NCI-H1436 treated with DMSO at 0.1 percent for 48 hours (cell line): Measurements from ENCODE around the gene FBXL13.
"Not testable (repeated sequence)": the region's sequence is repeated elsewhere in the genome, so short reads cannot be mapped to it uniquely, and the experiment has no call there.

Source experiments
- DNase-seq: peaks from one replicate; lab custom pipeline; 2025; lab: John Stamatoyannopoulos, UW

The FBXL13 gene

GRCh38 chr7:103079836-103080235 lies 5.2 kb upstream of the FBXL13 start:
- DNase-seq = no peak

- not testable (repeated sequence) for DNase-seq
These were observed 3.6 kb upstream of the FBXL13 start for GRCh38 chr7:103078226-103078625.

- no peak for DNase-seq
These were observed 2.7 kb upstream of the FBXL13 start for GRCh38 chr7:103077318-103077717.

GRCh38 chr7:103076764-103077163 lies 2.2 kb upstream of the FBXL13 start:
- no peak for DNase-seq

- no peak for DNase-seq
These were observed 832 bp upstream of the FBXL13 start for GRCh38 chr7:103075337-103075918.

GRCh38 chr7:103073989-103074518 lies 542 bp downstream of the FBXL13 start:
- no peak for DNase-seq

- DNase-seq = no peak
These were observed 3.6 kb downstream of the FBXL13 start for GRCh38 chr7:103071000-103071399.

GRCh38 chr7:103068414-103069403 lies 5.9 kb downstream of the FBXL13 start:
- DNase-seq = no peak

- DNase-seq = no peak
These were observed 8.9 kb downstream of the FBXL13 start for GRCh38 chr7:103065667-103066066.

GRCh38 chr7:103063895-103064294 lies 10.7 kb downstream of the FBXL13 start:
- DNase-seq = no peak

GRCh38 chr7:103059471-103059870 lies 15.1 kb downstream of the FBXL13 start:
- DNase-seq = no peak

- no peak for DNase-seq
These were observed 16.5 kb downstream of the FBXL13 start for GRCh38 chr7:103058122-103058521.

GRCh38 chr7:103056006-103056405 lies 18.6 kb downstream of the FBXL13 start:
- DNase-seq = not testable (repeated sequence)

- DNase-seq = no peak
These were observed 23.1 kb downstream of the FBXL13 start for GRCh38 chr7:103051519-103051918.

- no peak for DNase-seq
These were observed 25.8 kb downstream of the FBXL13 start for GRCh38 chr7:103048833-103049232.

GRCh38 chr7:103041815-103042214 lies 32.8 kb downstream of the FBXL13 start:
- not testable (repeated sequence) for DNase-seq

GRCh38 chr7:103037823-103038739 lies 36.5 kb downstream of the FBXL13 start:
- DNase-seq = peak; percentile 38

- DNase-seq = no peak
These were observed 37.1 kb downstream of the FBXL13 start for GRCh38 chr7:103037476-103037822.

GRCh38 chr7:103034318-103034717 lies 40.3 kb downstream of the FBXL13 start:
- not testable (repeated sequence) for DNase-seq

GRCh38 chr7:103031781-103032180 lies 42.8 kb downstream of the FBXL13 start:
- DNase-seq = no peak

- DNase-seq = no peak
These were observed 43.6 kb downstream of the FBXL13 start for GRCh38 chr7:103031024-103031423.

GRCh38 chr7:103025341-103025740 lies 49.3 kb downstream of the FBXL13 start:
- no peak for DNase-seq
